Upper lobe of left lung (tissue), 4 donors: ENCODE measurements around the gene FAM217A.

ENCODE experiments used
- CTCF ChIP-seq, 6 experiments: fragments of 450-650 bp in 4 of 6; fragments of 200-600 bp in 2 of 6; sonication (generic) in 2 of 6; IDR thresholded peaks; one replicate each; pipeline ENCODE4 v1.5.1; 2016 to 2019; ENCODE audit warnings: antibody characterized with exemption in 6 of 6
- EP300 ChIP-seq, 4 donors: sonication (generic); formaldehyde crosslinking; IDR thresholded peaks; one replicate each; pipeline ENCODE4 v1.5.1; 2017; ENCODE audit warnings: antibody characterized with exemption in 4 of 4, control low read depth in 2 of 4
- POLR2A ChIP-seq, 4 donors: fragments of 450-650 bp; IDR thresholded peaks; one replicate each; pipeline ENCODE4 v1.5.1; 2016 to 2017; ENCODE audit warnings: antibody characterized with exemption in 4 of 4, mild to moderate bottlenecking in 2 of 4

GRCh38 chr6:4041480-4041879, 37.5 kb downstream of the FAM217A start:
- TF ChIP-seq CTCF (IDR thresholded peaks at IDR 0.05) (no peak), POLR2A (IDR thresholded peaks at IDR 0.05) (no peak), EP300 (IDR thresholded peaks at IDR 0.05) (no peak)
